ENCODE measurements around the gene GNAI3. TPM values are rescaled to one million over a fixed set of nuclear protein-coding genes. Genes with fewer than 3 reads are reported as not detected.

The GNAI3 gene
- total and polyA plus RNA-seq, 2 donors (not counting 3 experiments of a cell fraction or from before 2014, with no cell fraction given) = 5.0 to 14.0 TPM

GRCh38 chr1:109530457-109531087 is 17.8 kb upstream of the GNAI3 start:
- no peak overlapping the region for H2AFZ ChIP-seq (ENCODE audit: low read depth, low read length)
- H3K36me3 ChIP-seq (ENCODE audit: control insufficient read depth in 2 of 2, extremely low read depth in 1 of 2, insufficient read depth in 2 of 2, low read length in 2 of 2) = no peaks in the 10 kb centered on the region
- no peaks in the 10 kb centered on the region for H3K9me1 ChIP-seq (replicated peaks; ENCODE audit: control insufficient read depth, extremely low read depth, insufficient read depth, low read length)
- H3K79me2 ChIP-seq (ENCODE audit: control insufficient read depth, insufficient read depth, low read length) = no peaks in the 10 kb centered on the region
- TF ChIP-seq POLR2AphosphoS5 (IDR thresholded peaks at IDR 0.05; ENCODE audit: insufficient read depth, low read depth, low read length) (no peak), EZH2 (IDR thresholded peaks at IDR 0.05; ENCODE audit: borderline replicate concordance, low read depth, low read length, severe bottlenecking) (no peak), MYC (IDR thresholded peaks at IDR 0.05; ENCODE audit: low read depth, low read length) (no peak), FOS (IDR thresholded peaks at IDR 0.05; ENCODE audit: borderline replicate concordance, insufficient read depth, low read length) (no peak), CTCF (IDR thresholded peaks at IDR 0.05; ENCODE audit: extremely low read depth in 1 of 2, insufficient read depth in 1 of 2, low read depth in 1 of 2, low read length in 2 of 2) (no peak), POLR2A (IDR thresholded peaks at IDR 0.05; ENCODE audit: low read depth, low read length) (no peak), MAX (IDR thresholded peaks at IDR 0.05; ENCODE audit: insufficient read depth, insufficient read length) (no peak), JUN (IDR thresholded peaks at IDR 0.05; ENCODE audit: borderline replicate concordance, insufficient read depth, insufficient read length, low read depth) (no peak), GATA2 (IDR thresholded peaks at IDR 0.05; ENCODE audit: insufficient read depth, insufficient read length, low read depth, low read length) (no peak)
- ChIA-PET POLR2A (no interaction called here), CTCF (interaction anchor here (0.7 to 18.7 kb wide), 10 partner anchors 8 to 454 kb away, joined by 3 to 955 read pairs (median 4); partner anchors contain the start of genes AHCYL1, AMIGO1, CYB561D1 and SORT1)
- peaks cover 4% of the 10 kb centered on the region for H3K4me1 ChIP-seq (ENCODE audit: control insufficient read depth, extremely low read depth, insufficient read depth, low read length)
- no TSS peak for BruUV-seq (replicated peaks)
- H3K27ac ChIP-seq (ENCODE audit: insufficient read depth, low read depth, low read length) = no peak overlapping the region
- FAIRE-seq (no peak), DNase-seq (ENCODE audit: low read depth, low spot score) (no peak)
- no peak overlapping the region for H3K4me2 ChIP-seq (ENCODE audit: insufficient read depth, low read length)
- peaks cover 2 to 10% of the 10 kb centered on the region in 2 experiments for H3K27me3 ChIP-seq (ENCODE audit: control insufficient read depth in 2 of 2, insufficient read depth in 2 of 2, low read length in 2 of 2)
- H3K9me3 ChIP-seq (replicated peaks; ENCODE audit: control insufficient read depth, insufficient read depth, low read length) = no peaks in the 10 kb centered on the region
- intact Hi-C loops (cut with micrococcal nuclease) (no loop called here), dilution Hi-C loops (cut with MboI; ENCODE audit: extremely low pct_ligation_motif_present, low sequenced_read_pairs) (no loop called here)
- no peaks in the 10 kb centered on the region for H4K20me1 ChIP-seq (replicated peaks; ENCODE audit: control insufficient read depth, extremely low read depth, insufficient read depth, low read length)
- H3K9ac ChIP-seq (replicated peaks; ENCODE audit: extremely low read depth, insufficient read depth, low read length) = no peak overlapping the region
- no peak overlapping the region for H3K4me3 ChIP-seq (replicated peaks in 1 of 3; ENCODE audit: insufficient read depth in 1 of 3, low read depth in 1 of 3, low read length in 3 of 3)

Measured in endothelial cell of umbilical vein (primary cell).